Activated CD4-positive, CD25-positive, alpha-beta regulatory T cell treated with anti-CD3 and anti-CD28 coated beads, Interleukin-2, amount 50 U/mL, for 72 hours (primary cell): ENCODE results near the gene SLC13A4.
"Not testable (repeated sequence)": the region's sequence is repeated elsewhere in the genome, so short reads cannot be mapped to it uniquely, and the experiment has no call there.

Source experiments
- DNase-seq: peaks from one replicate; pipeline ENCODE4 v3.0.0; 2021

The SLC13A4 gene

GRCh38 chr7:135716677-135717238 lies 11.2 kb downstream of the SLC13A4 start:
- DNase-seq: no peak

- no peak for DNase-seq
Observed at GRCh38 chr7:135715673-135716072, 12.3 kb downstream of the SLC13A4 start.

GRCh38 chr7:135715055-135715522 lies 12.9 kb downstream of the SLC13A4 start:
- DNase-seq: no peak

- DNase-seq: no peak
Observed at GRCh38 chr7:135714534-135715009, 13.4 kb downstream of the SLC13A4 start.

GRCh38 chr7:135713836-135714470 lies 14.0 kb downstream of the SLC13A4 start:
- DNase-seq: no peak

GRCh38 chr7:135712796-135713195 lies 15.2 kb downstream of the SLC13A4 start:
- DNase-seq: no peak

- DNase-seq: no peak
Observed at GRCh38 chr7:135712182-135712782, 15.7 kb downstream of the SLC13A4 start.

GRCh38 chr7:135711139-135711469 lies 16.9 kb downstream of the SLC13A4 start:
- no peak for DNase-seq

DNA sequence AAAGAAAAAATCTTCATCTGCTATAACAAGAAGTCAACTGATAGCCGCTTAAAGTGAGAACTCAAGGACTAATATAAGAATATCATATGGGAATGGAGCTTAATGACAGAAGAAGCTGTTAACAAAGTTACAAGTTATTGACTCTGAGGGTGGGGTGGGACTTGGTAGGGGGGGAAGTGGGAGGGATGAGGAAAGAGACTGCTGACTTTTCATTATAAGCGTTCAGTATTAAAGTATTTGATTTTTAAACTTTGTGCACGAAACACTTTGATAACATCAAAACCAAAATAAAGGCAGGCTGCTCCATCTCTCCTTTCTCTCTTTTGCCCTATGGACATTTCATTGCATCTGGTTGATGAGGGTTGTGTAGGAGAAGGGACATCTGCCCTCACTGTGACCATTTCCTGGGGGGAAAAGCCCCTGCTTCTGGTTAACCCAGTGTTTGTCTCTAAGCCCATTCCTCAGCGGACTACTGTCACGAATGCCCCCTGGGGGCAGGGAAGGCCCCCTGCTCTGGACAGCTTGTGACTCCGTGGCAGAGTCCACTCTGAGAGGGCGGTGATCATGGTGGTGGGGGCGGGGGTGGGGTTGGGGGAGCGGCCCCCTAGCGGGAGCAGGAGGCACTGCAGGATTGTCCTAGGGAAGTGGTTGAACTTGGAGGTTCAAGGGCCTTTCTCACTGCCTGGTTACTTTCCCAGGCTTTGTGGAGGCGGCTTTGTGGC lies 17.4 kb downstream of the SLC13A4 start:
- DNase-seq: no peak

DNA sequence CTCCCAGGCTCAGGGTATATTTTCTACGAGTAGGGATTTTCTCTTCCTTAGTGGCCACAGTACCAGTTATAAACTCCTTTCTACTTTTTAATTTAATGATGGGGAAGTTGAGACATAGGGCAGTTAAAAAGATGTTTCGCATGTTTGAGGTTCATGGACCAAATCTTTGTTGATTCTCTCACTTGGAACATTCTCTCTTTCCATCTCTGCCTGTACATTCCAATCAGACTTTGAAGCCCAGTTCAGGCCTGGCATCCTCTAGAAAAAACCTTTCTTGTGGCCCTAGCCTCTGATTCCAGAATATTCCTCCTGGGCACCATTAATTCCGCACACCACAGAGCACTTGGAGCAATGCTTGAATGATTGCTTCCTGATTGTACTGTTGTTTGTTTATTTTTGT lies 18.5 kb downstream of the SLC13A4 start:
- DNase-seq: no peak

DNA sequence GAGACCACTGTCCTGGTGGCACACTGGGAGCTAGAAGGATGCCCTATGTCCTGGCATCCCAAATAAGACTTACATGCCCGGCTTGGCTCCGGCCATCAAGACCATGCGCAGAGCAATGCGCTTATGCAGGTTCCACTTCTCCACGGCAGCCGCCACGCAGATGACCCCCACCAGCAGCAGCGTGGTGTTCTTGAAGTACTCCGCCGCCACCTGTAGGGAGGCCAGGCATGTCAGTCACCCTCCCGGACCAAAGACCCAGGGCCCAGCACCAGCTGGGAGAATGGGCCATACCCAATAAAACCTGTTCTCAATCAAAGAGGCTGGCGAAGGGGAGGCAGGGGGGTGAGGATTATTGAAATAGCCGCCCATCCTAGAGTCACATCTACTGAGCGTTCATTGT lies 19.9 kb downstream of the SLC13A4 start:
- DNase-seq: no peak

GRCh38 chr7:135707570-135707966 lies 20.4 kb downstream of the SLC13A4 start:
- DNase-seq: no peak

- no peak for DNase-seq
Observed at GRCh38 chr7:135706858-135707569, 21.0 kb downstream of the SLC13A4 start.

- no peak for DNase-seq
Observed at GRCh38 chr7:135706038-135706742, 21.8 kb downstream of the SLC13A4 start.

DNA sequence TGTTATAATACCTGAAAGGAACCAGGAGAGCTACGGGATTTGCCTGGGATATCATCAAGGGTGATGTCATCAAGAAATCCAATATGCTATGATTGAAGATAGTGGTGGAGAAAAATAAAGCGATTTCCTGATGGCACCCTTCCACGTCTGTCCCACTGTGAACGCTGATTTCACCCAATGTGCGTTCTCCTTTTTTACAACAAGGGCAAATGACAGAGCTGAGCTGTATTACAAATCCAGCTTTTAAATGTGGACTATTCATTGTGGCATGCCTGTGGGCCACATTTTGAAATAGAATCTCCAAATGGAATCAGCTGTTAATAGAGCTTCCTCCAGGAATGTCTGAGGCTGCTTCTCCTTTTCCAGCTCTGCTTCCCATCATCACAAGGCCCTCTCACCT lies 23.3 kb downstream of the SLC13A4 start:
- DNase-seq: no peak

GRCh38 chr7:135704074-135704473 lies 23.9 kb downstream of the SLC13A4 start:
- DNase-seq: no peak

DNA sequence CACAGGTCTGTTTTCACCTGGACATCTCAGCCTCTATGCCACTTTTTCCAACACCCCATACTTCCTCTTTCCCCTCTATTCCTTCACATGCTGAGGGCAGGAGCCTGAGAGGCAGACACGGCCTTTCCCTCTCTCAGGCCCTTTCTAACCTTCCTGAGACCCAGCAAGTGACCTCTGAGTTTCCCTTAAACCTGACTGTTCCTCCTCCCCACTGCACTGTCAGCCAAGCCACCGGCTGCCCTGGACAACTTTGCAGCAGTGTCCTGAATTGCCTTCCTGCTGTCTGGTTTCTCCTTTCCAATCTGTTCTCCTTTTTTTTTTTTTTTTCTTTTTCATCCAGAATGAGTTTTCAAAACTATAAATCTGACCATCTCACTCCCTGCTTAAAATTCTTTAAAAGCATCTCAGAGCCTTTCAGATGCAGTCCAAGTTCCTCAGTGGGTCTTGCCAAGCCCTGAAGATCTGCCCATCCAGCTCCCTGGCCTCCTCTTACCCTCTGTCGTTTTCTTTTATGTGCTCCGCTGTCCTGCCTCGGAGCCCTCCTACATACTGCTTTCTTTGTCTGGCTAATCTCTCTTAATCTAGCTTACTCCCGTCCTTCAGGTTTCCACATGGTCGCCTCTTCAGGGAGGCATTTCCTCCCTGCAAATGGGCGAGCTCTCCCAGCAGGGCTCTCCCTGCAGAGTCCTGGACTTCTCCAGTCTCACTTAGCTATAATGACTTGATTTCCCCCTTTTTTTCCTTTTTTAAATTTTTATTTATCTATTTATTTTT lies 30.5 kb downstream of the SLC13A4 start:
- no peak for DNase-seq

DNA sequence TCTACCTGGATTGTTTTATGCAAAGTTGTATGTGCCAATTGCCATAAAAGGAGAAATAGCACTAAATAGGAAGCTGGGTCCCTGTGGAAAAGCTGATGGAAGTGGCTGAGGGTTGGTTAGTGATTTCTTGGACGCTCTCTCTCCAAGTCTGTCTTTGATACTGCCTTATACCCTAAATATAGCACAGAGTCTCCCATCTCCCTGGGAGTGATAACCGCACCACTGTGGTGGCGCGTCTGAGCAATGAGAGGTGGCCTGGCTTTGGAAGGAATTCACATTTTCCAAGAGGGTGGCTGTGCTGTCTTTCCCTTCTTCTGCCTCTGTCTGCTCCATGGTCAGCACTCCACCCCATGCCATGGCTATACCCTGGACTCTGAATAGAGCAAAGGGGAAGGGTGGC lies 34.4 kb downstream of the SLC13A4 start:
- DNase-seq: no peak

DNA sequence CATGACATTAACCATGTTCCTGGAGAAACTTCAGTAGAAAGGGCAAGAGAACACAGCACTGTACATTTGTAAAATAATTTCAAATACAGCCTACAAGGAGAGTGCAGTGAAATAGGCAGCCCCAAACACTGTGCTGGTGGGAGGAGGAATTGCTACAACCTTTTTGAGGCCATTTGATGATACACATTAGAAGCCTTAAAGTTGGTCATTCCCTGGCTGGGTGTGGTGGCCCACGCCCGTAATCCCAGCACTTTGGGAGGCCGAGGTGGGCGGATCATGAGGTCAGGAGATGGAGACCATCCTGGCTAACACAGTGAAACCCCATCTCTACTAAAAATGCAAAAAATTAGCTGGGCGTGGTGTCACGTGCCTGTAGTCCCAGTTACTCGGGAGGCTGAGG lies 35.4 kb downstream of the SLC13A4 start:
- not testable (repeated sequence) for DNase-seq

DNA sequence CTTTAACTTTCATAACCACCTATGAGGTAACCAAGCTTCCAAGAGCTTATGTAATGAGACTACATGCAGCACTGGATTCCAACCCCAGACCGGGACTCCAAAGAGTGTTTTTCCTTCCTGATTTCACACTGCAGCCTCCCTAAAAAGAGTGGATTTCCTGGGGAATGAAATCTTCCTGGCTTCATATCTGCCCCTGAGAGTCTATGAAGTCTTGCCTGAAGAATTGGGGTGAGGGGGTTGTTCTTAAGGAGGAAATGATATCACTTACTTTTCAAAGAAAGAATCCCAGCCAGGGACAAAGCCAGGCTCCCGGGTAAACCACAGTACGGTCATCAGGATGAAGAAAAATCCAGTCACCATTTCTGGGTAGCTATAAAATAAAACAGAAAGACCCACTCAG lies 35.9 kb downstream of the SLC13A4 start:
- DNase-seq: no peak

DNA sequence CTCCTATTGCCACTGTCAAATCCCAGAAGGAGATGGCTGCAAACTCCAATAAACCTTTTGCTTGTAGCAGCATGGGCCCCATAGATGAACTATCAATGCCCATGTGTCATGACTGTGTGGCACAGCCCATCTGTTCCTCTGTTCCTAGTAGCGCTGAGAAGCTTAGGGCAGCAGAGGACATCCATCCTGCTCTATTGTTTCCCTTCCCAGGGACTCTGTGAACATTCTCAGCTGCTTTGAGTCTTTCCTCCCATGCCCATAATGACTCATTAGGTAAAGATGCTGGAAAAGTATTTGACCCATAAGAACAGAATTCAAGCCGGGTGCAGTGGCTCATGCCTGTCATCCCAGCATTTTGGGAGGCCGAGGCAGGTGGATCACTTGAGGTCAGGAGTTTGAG lies 37.4 kb downstream of the SLC13A4 start:
- no peak for DNase-seq

- DNase-seq: no peak
Observed at GRCh38 chr7:135687466-135687865, 40.5 kb downstream of the SLC13A4 start.
